ENCODE measurements around the gene FGD4. TPM values are rescaled to one million over a fixed set of nuclear protein-coding genes. Genes with fewer than 3 reads are reported as not detected.

Gene FGD4
- total RNA-seq, 2 donors from 2014 or later: 24.3 to 49.3 TPM

DNA sequence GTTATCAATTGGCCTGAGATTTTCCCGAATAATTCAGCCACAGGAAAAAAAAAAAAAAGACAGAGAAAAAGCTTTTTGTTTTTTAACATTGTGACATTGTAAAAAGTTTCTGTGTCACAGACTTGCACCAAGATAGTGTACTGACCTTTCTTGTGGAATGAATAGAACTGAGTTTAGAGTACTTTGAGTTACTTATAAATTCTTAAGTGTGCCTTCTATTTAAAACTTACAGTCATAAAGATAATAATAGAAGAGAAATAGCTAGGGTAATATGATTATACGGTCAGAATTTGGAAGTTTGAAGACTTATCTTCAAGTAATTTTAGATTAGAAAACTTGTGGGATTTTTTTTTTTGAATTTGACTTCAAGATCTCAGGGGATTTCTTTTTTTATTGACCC, 88.8 kb downstream of the FGD4 start:
- no peak for DNase-seq (ENCODE audit: low spot score)
- intact Hi-C loops (cut with DNase I): no loop called here
- 33% methylated on average over 2 of the region's 2 CpGs for whole genome bisulfite sequencing
- no peaks in the 10 kb centered on the region for H3K4me1 ChIP-seq (replicated peaks)
- no peaks in the 10 kb centered on the region for H3K9me3 ChIP-seq
- H3K27me3 ChIP-seq (replicated peaks; ENCODE audit: insufficient read depth): no peaks in the 10 kb centered on the region
- TF ChIP-seq, protein P1, sequence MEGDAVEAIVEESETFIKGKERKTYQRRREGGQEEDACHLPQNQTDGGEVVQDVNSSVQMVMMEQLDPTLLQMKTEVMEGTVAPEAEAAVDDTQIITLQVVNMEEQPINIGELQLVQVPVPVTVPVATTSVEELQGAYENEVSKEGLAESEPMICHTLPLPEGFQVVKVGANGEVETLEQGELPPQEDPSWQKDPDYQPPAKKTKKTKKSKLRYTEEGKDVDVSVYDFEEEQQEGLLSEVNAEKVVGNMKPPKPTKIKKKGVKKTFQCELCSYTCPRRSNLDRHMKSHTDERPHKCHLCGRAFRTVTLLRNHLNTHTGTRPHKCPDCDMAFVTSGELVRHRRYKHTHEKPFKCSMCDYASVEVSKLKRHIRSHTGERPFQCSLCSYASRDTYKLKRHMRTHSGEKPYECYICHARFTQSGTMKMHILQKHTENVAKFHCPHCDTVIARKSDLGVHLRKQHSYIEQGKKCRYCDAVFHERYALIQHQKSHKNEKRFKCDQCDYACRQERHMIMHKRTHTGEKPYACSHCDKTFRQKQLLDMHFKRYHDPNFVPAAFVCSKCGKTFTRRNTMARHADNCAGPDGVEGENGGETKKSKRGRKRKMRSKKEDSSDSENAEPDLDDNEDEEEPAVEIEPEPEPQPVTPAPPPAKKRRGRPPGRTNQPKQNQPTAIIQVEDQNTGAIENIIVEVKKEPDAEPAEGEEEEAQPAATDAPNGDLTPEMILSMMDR (IDR thresholded peaks at IDR 0.05): no peak
- TF ChIP-seq POLR2A (IDR thresholded peaks at IDR 0.05) (no peak), POLR2AphosphoS5 (IDR thresholded peaks at IDR 0.05) (no peak)
- no peak overlapping the region for H3K27ac ChIP-seq
- H3K4me3 ChIP-seq: no peak overlapping the region
- no peaks in the 10 kb centered on the region for H3K36me3 ChIP-seq

DNA sequence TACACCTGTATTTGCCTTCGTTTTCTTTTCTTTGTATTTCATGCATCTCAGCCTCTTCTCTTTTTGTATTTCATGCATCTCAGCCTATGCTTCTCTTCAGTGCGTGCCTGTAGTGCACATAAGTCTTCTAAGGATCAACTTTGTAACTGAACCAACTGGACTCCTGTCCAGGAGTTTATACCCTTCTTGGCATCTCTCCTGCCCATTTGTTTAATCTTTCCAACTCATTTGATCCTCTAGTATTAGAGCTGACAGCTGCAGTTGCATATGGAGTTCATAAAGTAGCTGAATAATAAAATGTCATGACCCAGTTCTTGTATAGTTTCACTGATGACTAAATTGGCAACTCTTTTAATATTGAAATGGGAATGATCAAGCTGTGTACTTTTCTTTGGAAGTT, 89.7 kb downstream of the FGD4 start:
- Histone ChIP-seq H3K9me3 (no peaks in the 10 kb centered on the region), H3K36me3 (no peaks in the 10 kb centered on the region), H3K4me3 (no peak overlapping the region), H3K27me3 (replicated peaks; ENCODE audit: insufficient read depth) (no peaks in the 10 kb centered on the region), H3K27ac (no peak overlapping the region), H3K4me1 (replicated peaks) (no peaks in the 10 kb centered on the region)
- DNase-seq (ENCODE audit: low spot score): no peak
- WGBS: 64% methylated on average over 2 of the region's 2 CpGs
- intact Hi-C loops (cut with DNase I): no loop called here
- TF ChIP-seq, protein P1 (IDR thresholded peaks at IDR 0.05): no peak
- TF ChIP-seq POLR2AphosphoS5 (IDR thresholded peaks at IDR 0.05) (no peak), POLR2A (IDR thresholded peaks at IDR 0.05) (no peak)

DNA sequence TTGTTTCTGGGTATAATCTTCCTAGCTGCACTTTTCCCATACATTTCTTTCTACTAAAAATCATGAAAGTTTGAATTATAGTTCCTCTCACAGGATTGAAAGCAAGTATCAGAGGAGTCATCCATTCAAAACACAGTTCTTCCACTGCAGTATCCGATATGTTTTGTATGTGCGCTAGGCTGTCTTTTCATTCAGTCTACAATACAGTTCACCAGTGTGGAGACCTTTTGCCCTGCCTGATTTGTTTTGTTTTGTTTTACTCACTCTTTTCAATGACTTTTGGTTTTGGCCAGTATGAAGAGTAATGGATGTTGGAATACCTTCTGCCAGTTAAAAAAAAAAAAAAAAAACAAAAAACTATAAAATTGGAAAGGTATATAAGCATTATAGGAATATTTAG, 91.4 kb downstream of the FGD4 start:
- no peaks in the 10 kb centered on the region for H3K9me3 ChIP-seq
- TF ChIP-seq POLR2A (IDR thresholded peaks at IDR 0.05) (no peak), POLR2AphosphoS5 (IDR thresholded peaks at IDR 0.05) (no peak)
- TF ChIP-seq, protein P1 (IDR thresholded peaks at IDR 0.05): no peak
- intact Hi-C loops (cut with DNase I): no loop called here
- 90% methylated on average over 2 of the region's 2 CpGs for WGBS
- DNase-seq (ENCODE audit: low spot score): no peak
- no peak overlapping the region for H3K4me3 ChIP-seq
- H3K4me1 ChIP-seq (replicated peaks): no peaks in the 10 kb centered on the region
- no peaks in the 10 kb centered on the region for H3K36me3 ChIP-seq
- no peaks in the 10 kb centered on the region for H3K27me3 ChIP-seq (replicated peaks; ENCODE audit: insufficient read depth)
- no peak overlapping the region for H3K27ac ChIP-seq

DNA sequence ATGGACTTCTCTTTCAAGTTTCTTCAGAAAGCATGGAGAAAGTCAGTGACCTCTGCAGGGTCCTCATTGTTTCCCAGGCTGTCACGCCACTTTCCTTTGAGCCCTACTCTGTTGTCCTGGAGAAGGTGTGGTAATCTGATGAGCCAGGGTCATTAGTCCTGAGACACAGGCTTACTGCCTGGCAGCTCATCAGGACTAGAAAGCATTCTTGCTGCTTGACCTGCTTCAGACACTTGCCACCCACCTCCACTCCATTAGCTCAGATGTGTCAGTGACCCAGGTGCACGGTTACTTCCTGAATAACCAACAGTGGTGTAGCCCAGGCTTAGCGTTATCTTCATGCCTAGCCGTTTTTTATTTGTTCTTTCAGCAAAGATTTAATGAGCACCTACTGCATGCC, 93.9 kb downstream of the FGD4 start:
- Histone ChIP-seq H3K27ac (no peak overlapping the region), H3K4me1 (replicated peaks) (no peaks in the 10 kb centered on the region)

DNA sequence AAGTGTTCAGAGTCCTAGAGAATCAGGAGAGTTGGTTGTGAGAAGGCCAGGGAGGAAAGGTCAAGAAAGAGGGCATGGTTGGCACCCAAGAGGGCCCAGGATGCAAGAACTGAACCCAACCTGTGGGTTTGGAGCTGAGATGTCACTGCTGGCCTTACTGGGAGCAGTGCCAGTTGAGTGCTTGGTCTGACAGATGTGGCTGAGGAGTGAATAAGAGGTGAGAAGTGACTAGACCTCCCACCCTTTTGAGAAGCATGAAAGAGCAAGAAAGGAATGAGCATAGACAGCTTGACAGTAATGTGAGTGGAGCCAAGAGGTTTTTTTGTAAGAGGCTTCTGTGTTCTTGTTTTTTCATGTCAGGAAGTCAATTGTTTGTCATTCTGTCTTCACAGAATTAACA, 95.3 kb downstream of the FGD4 start:
- intact Hi-C loops (cut with DNase I): no loop called here
- no peaks in the 10 kb centered on the region for H3K9me3 ChIP-seq
- H3K27ac ChIP-seq: no peak overlapping the region
- no peak overlapping the region for H3K4me3 ChIP-seq
- no peak for DNase-seq (ENCODE audit: low spot score)
- H3K4me1 ChIP-seq (replicated peaks): no peaks in the 10 kb centered on the region
- no peaks in the 10 kb centered on the region for H3K36me3 ChIP-seq
- H3K27me3 ChIP-seq (replicated peaks; ENCODE audit: insufficient read depth): no peaks in the 10 kb centered on the region
- TF ChIP-seq POLR2AphosphoS5 (IDR thresholded peaks at IDR 0.05) (no peak), POLR2A (IDR thresholded peaks at IDR 0.05) (no peak)
- TF ChIP-seq, protein P1 (IDR thresholded peaks at IDR 0.05): no peak

More for the DNA sequence above, 93.9 kb downstream of the FGD4 start:
- no peaks in the 10 kb centered on the region for H3K36me3 ChIP-seq
- TF ChIP-seq POLR2A (IDR thresholded peaks at IDR 0.05) (no peak), POLR2AphosphoS5 (IDR thresholded peaks at IDR 0.05) (no peak)
- TF ChIP-seq, protein P1 (IDR thresholded peaks at IDR 0.05): no peak
- H3K4me3 ChIP-seq: no peak overlapping the region
- H3K27me3 ChIP-seq (replicated peaks; ENCODE audit: insufficient read depth): no peaks in the 10 kb centered on the region
- no peaks in the 10 kb centered on the region for H3K9me3 ChIP-seq
- intact Hi-C loops (cut with DNase I): no loop called here
- no peak for DNase-seq (ENCODE audit: low spot score)
- 55% methylated on average over 4 of the region's 4 CpGs for WGBS

All from prostate gland (tissue), 2 donors.